T1000 (cell line): ENCODE data around the gene ZNF524.

Experiments used
- DNase-seq: peaks from one replicate; lab custom pipeline; 2025; ENCODE audit warnings: mixed read lengths; lab: John Stamatoyannopoulos, UW

ZNF524 gene

GRCh38 chr19:55642153-55643002, 42.3 kb downstream of the ZNF524 start:
- no peak for DNase-seq

DNA sequence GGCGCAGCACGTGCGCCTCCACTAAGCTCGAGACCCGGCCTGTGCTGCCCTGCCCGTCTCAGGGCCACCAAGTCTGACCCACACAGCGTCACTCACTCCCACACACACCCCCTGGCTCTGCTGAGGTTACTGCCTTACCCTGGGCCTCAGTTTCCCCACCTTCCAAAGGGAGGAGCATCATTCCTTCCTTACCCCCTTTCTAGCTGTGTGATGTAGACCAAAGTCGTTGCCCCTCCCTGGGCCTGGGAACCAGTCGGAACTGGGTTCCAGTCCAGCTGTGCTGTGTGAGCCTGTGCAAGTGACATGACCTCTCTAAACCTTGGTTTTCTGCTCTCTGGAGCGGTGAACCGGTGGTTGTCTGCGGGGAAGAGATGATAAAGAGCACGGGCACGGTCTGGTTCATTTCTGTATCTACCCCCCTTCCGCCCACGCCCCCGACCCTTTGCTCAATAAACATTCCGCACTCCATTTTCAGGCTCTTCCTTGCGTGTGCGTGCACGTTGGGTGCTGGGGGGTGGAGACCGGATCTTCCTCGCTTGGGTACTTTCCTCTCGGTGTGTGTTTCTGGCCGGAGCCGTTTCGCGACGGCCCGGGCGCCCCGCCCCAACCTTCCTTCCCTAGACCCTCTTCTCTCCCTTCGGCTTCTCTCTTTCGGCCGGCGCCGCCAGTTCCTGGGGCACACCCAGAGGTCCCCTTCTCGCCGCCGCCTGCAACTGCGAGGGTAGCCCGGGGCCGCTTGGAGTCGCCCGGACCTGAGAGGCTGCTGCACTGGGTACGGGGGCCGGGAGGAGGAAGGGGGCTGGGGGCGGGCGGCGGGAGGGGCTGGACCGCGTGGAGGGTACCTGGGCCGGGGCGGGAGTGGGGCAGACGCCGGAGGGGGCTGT, 43.2 kb downstream of the ZNF524 start, which contains the start of gene ZNF581:
ZNF581 (plus strand) TSS at position 647 of the 884 bp plus-strand sequence. CDS start 923 bp downstream, outside the sequence.
- DNase-seq = peak; percentile 40

- DNase-seq = no peak
Observed at GRCh38 chr19:55643887-55644176, 43.7 kb downstream of the ZNF524 start.

DNA sequence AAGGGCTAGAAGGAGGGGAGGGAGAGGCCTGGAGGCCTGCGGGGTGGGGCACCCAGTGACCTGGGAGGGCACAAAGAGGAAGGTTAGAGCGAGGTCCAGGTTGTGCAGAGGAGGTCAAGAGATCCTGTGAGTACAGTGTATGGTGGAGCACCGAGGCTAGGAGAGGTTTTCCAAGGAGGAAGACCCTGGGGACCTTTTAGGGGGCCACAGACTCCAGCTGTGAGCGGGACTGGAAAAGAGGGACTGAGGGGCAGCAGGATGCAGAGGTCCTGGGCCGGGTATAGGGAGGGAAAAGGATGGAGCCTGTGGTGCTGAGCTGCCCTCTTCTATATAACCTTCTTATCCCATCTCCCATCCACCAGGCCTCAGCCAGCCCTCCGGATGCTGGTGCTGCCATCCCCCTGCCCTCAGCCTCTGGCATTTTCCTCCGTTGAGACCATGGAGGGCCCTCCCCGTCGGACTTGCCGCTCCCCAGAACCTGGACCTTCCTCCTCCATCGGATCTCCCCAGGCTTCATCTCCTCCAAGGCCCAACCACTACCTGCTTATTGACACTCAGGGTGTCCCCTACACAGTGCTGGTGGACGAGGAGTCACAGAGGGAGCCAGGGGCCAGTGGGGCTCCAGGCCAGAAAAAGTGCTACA, 44.2 kb downstream of the ZNF524 start:
- DNase-seq = no peak

DNA sequence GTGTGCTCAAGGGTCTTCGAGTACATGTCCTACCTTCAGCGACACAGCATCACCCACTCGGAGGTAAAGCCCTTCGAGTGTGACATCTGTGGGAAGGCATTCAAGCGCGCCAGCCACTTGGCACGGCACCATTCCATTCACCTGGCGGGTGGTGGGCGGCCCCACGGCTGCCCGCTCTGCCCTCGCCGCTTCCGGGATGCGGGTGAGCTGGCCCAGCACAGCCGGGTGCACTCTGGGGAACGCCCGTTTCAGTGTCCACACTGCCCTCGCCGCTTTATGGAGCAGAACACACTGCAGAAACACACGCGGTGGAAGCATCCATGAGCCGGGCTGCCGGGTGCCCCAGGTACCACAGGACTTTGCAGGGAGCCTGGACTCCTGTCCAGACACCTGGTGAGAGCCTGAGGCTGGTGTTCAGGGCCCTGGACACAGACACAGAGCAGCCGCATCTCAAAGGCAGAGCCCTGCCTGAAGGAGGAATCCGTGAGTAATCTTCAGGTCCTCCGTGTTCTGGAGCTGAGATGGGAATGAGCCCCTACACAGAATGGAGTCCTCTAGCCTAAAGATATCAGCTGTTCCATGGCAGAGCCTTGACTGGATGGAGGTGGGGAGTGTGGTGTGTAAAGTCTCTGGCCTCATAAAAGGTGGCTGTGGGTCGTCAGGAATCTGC, 44.9 kb downstream of the ZNF524 start:
- DNase-seq = no peak

DNA sequence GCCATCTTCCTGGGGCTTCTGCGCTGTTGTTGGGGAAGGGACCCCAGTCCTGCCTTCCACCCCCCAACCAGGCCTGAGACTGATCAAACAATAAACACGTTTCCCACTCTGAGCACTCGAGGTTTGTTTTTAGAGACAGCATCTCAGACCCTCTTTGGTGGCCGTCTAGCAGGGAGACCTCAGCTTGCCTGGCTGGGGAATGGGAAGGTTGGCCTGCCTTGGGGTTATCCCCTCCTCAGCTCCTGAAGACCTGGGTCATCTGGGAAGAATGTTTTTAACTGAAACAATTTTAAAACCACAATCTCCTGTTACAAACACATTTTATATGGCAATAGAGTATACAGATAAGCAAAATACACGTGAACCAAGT, 45.4 kb downstream of the ZNF524 start:
- no peak for DNase-seq

DNA sequence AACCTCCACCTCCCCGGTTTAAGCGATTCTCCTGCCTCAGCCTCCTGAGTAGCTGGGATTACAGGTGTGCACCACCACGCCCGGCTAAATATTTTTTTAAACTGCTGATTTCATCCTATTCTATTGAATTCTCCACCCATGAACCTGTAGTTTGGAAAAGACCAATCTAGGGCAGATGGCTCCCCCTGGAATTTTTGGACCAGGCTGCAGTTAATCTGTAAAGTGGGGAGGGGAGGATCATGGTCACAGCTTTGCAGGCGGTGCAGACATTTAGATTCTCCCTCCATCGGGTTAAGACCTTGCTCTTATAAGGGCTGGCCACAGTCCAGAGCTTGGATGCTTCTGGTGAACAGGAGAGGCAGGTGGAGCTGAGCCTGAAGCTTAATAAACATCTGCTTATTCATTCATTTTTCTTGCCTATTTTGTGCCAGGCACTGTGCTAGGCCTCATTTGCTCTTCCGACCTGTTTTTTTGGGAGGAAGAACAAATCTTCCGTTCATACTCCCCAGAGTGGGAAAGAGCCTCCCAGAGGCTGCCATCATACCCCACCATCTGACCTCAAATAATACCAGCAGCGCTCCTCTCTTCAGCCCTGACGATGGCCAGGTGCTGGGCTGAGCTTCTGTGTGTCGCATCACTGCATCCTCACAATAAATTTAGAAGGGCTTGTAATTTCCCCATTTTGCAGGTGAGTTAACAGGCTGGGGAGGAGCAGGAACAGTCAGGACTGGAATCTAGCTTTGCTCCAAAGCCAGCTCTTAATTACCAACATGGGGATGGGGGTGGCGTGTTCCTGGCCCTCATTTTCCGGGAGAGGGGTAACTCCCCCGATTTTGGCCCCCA, 47.0 kb downstream of the ZNF524 start:
- no peak for DNase-seq

- peak; percentile 45 for DNase-seq
Observed at GRCh38 chr19:55647732-55648584, 47.9 kb downstream of the ZNF524 start, which contains the start of gene CCDC106. Gene CCDC106, plus strand, starts transcription at chr19:55648212. Its CDS starts 835 bp downstream, at chr19:55649047.

- DNase-seq = no peak
Observed at GRCh38 chr19:55648585-55649267, 48.6 kb downstream of the ZNF524 start.

- no peak for DNase-seq
Observed at GRCh38 chr19:55649268-55650125, 49.4 kb downstream of the ZNF524 start.

GRCh38 chr19:55650126-55650557, 50.1 kb downstream of the ZNF524 start:
- DNase-seq = no peak

GRCh38 chr19:55650602-55651230, 50.6 kb downstream of the ZNF524 start:
- no peak for DNase-seq

GRCh38 chr19:55651236-55651635, 51.1 kb downstream of the ZNF524 start:
- no peak for DNase-seq

- no peak for DNase-seq
Observed at GRCh38 chr19:55652311-55653128, 52.4 kb downstream of the ZNF524 start.
